AG04450 (cell line): ENCODE measurements around the gene TSHZ1. TPM values are rescaled to one million over a fixed set of nuclear protein-coding genes. Genes with fewer than 3 reads are reported as not detected.

Source experiments
- CTCF ChIA-PET: fragments of 300-600, 350-600 bp; formaldehyde crosslinking; extraction: SDS; loops from one replicate; lab custom pipeline; 2022; ENCODE audit warnings: antibody characterized with exemption, inconsistent platforms; lab: Charles Lee
- POLR2A ChIA-PET: fragments of 350-600 bp; formaldehyde crosslinking; extraction: SDS; loops from one replicate; lab custom pipeline; 2021; ENCODE audit warnings: antibody characterized with exemption, inconsistent platforms; lab: Yijun Ruan, JAX
- DNase-seq: peaks from one replicate; pipeline ENCODE4 v3.0.0-alpha.2; 2011; ENCODE audit warnings: low read depth, low spot score
- H3K27ac ChIP-seq: one replicate; pipeline ENCODE4 v1.5.1; 2012; ENCODE audit warnings: low read depth, low read length, control low read depth
- H3K27me3 ChIP-seq: one replicate; pipeline ENCODE4 v1.6.0; 2012; ENCODE audit warnings: low read length; ENCODE audit not compliant: control insufficient read depth, insufficient read depth
- H3K4me3 ChIP-seq: 2 replicates; pipeline ENCODE4 v1.5.1; 2011; ENCODE audit warnings: mild to moderate bottlenecking, low read depth, low read length, control low read depth
- H3K9me3 ChIP-seq: 2 replicates; pipeline ENCODE4 v1.5.1; 2012; ENCODE audit warnings: low read length; ENCODE audit not compliant: control insufficient read depth, insufficient read depth
- CTCF ChIP-seq: IDR thresholded peaks from 2 replicates; pipeline ENCODE4 v1.5.1; 2011; ENCODE audit warnings: low read depth, low read length, control low read depth, inconsistent platforms
- polyA plus RNA-seq: library from polyadenylated mRNA; depleted of rRNA; stranded (reverse); fragments of >200 nt; gene quantifications from 2 replicates; pipeline ENCODE4 v1.2.3, GENCODE V29; 2011

TSHZ1 gene
- polyA plus RNA-seq, 1 experiment = 3.9 TPM

- H3K4me3 ChIP-seq = no peak overlapping the region
- CTCF ChIA-PET = no interaction called here
- H3K27ac ChIP-seq = no peak overlapping the region
- no peak for DNase-seq
- no peaks in the 10 kb centered on the region for H3K27me3 ChIP-seq
- TF ChIP-seq CTCF = no peak
- no peaks in the 10 kb centered on the region; the same call in 1 of the 2 replicates for H3K9me3 ChIP-seq
- POLR2A ChIA-PET = no interaction called here
Observed at GRCh38 chr18:75255094-75255493, 44.5 kb downstream of the TSHZ1 start.

- TF ChIP-seq CTCF = no peak
- Histone ChIP-seq H3K27me3 (no peaks in the 10 kb centered on the region), H3K27ac (no peak overlapping the region), H3K9me3 (no peaks in the 10 kb centered on the region; the same call in 1 of the 2 replicates), H3K4me3 (no peak overlapping the region)
- ChIA-PET CTCF (no interaction called here), POLR2A (no interaction called here)
- no peak for DNase-seq
Observed at GRCh38 chr18:75256376-75256775, 45.8 kb downstream of the TSHZ1 start.

- no peak overlapping the region for H3K4me3 ChIP-seq
- DNase-seq = no peak
- TF ChIP-seq CTCF = no peak
- H3K27ac ChIP-seq = no peak overlapping the region
- ChIA-PET CTCF (no interaction called here), POLR2A (interaction anchor here (0.5 kb wide), 1 partner anchor 12 kb away, joined by 6 read pairs; no protein-coding TSS in a partner anchor)
- no peaks in the 10 kb centered on the region for H3K27me3 ChIP-seq
- no peaks in the 10 kb centered on the region; the same call in 1 of the 2 replicates for H3K9me3 ChIP-seq
Observed at GRCh38 chr18:75257605-75258004, 47.0 kb downstream of the TSHZ1 start.

DNA sequence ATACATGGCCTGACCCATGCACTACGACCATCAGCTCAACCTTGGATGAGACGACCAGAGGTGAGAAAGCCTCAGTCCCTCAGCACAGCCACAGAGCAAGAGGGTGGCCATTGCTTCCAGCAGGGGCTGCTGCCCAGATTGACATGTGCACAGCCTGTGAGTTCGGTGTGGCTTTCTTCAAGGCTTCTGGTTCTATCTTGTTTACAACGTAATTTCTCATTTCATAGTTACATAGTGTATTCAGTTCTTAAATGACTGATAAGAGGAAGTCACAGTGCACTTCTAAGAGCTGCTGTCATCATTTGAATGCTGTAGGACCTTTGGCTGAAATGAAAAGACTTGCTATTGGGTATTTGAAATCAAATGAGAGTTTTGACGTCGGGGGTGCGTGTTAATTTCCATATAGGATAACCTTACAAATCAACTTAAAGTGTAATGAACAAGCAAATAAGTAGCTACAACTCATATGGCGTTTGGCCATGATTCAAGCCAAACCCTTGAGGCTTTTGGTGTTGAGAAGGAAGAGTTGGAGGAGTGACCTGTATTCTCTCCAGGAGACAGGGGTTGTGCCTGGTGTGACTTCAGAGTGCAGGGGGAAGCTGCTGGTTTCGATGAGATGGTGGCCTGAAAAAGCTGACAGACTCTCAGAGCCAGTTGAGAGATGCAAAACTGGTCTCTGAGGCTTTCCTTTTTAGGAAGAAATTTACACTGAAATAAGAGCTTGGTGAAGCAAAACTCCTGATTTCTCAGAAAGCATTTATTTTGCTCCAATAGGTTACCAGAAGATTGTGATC is 51.0 kb downstream of the TSHZ1 start:
- Histone ChIP-seq H3K27ac (no peak overlapping the region), H3K4me3 (no peak overlapping the region), H3K27me3 (no peaks in the 10 kb centered on the region), H3K9me3 (no peaks in the 10 kb centered on the region; the same call in 1 of the 2 replicates)
- POLR2A ChIA-PET = no interaction called here
- TF ChIP-seq CTCF = no peak
- no peak for DNase-seq
- CTCF ChIA-PET = interaction anchor here (0.6 to 1.0 kb wide), 2 partner anchors 143 to 218 kb away, joined by 3 to 5 read pairs; no protein-coding TSS in a partner anchor

- DNase-seq = no peak
- ChIA-PET POLR2A (no interaction called here), CTCF (interaction anchor here (1.0 kb wide), 1 partner anchor 217 kb away, joined by 3 read pairs; no protein-coding TSS in a partner anchor)
- no peaks in the 10 kb centered on the region for H3K27me3 ChIP-seq
- no peak overlapping the region for H3K27ac ChIP-seq
- H3K9me3 ChIP-seq = no peaks in the 10 kb centered on the region; the same call in 1 of the 2 replicates
- TF ChIP-seq CTCF = no peak
- no peak overlapping the region for H3K4me3 ChIP-seq
Observed at GRCh38 chr18:75262511-75262910, 51.9 kb downstream of the TSHZ1 start.
